ENCODE data around the gene RLN3.

DNA sequence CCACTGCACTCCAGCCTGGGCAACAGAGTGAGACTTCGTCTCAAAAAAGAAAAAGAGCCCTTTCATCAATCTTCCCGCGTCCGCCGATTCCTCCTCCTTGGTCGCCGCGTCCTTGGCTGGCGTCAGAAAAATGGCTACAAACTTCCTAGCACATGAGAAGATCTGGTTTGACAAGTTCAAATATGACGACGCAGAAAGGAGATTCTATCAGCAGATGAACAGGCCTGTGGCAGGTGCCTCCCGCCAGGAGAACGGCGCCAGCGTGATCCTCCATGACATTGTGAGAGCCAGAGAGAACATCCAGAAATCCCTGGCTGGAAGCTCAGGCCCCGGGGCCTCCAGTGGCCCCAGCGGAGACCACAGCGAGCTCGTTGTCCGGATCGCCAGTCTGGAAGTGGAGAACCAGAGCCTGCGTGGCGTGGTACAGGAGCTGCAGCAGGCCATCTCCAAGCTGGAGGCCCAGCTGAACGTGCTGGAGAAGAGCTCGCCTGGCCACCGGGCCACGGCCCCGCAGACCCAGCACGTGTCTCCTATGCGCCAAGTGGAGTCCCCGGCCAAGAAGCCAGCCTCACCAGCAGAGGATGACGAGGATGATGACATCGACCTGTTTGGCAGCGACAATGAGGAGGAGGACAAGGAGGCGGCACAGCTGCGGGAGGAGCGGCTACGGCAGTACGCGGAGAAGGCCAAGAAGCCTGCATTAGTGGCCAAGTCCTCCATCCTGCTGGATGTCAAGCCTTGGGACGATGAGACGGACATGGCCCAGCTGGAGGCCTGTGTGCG is 42.5 kb downstream of the RLN3 start:
- TF ChIP-seq CTCF (IDR thresholded peaks at IDR 0.05; ENCODE audit: low read depth, low read length, missing input control) (no peak), YY1 (IDR thresholded peaks at IDR 0.05) (no peak), RAD21 (IDR thresholded peaks at IDR 0.05) (no peak), JUND (IDR thresholded peaks at IDR 0.05) (no peak), GABPA (IDR thresholded peaks at IDR 0.05 in 1 of 2, conservative IDR thresholded peaks at IDR 0.05 in 1 of 2) (no peak), TAF1 (conservative IDR thresholded peaks at IDR 0.05) (no peak), RXRA (IDR thresholded peaks at IDR 0.05) (no peak)
- TF ChIP-seq, protein P1, sequence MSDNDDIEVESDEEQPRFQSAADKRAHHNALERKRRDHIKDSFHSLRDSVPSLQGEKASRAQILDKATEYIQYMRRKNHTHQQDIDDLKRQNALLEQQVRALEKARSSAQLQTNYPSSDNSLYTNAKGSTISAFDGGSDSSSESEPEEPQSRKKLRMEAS (IDR thresholded peaks at IDR 0.05), result no peak

Measured in liver (tissue), 3 donors.